K562 (cell line): Measurements from ENCODE around the gene MYCBP.

Source experiments
- BACH1 ChIP-seq: fragments of 200-800 bp; sonication (Bioruptor generic); IDR thresholded peaks from 2 replicates; pipeline ENCODE4 v1.6.1; 2016; ENCODE audit warnings: missing genetic modification characterization, missing compliant biosample characterization
- CHD2 ChIP-seq: IDR thresholded peaks from 2 replicates; pipeline ENCODE4 v1.6.1; 2011; ENCODE audit warnings: low read depth, low read length
- CHD4 ChIP-seq: fragments of 200-600 bp; sonication (generic); IDR thresholded peaks from 3 replicates; pipeline ENCODE4 v1.6.1; 2012; ENCODE audit warnings: low read depth, mild to moderate bottlenecking, mixed read lengths, low read length, inconsistent platforms; ENCODE audit not compliant: insufficient read depth, insufficient replicate concordance, poor library complexity, severe bottlenecking
- CTCF ChIP-seq, 3 experiments: IDR thresholded peaks in 2 of 3; conservative IDR thresholded peaks in 1 of 3; 2 replicates each; pipeline ENCODE4 v1.5.1; 2011 to 2012; ENCODE audit warnings: low read length in 3 of 3, mild to moderate bottlenecking in 3 of 3, control low read depth in 2 of 3, improper control_type of control experiment in 1 of 3, inconsistent platforms in 1 of 3, low read depth in 1 of 3, mixed read lengths in 1 of 3, moderate library complexity in 1 of 3; ENCODE audit not compliant: insufficient read depth in 2 of 3
- EHMT2 ChIP-seq: fragments of 450-650 bp; IDR thresholded peaks from 2 replicates; pipeline ENCODE4 v1.6.1; 2018; ENCODE audit warnings: antibody characterized with exemption
- ELF1 ChIP-seq: fragments of 200-800 bp; sonication (Bioruptor generic); IDR thresholded peaks from 2 replicates; pipeline ENCODE4 v1.6.1; 2016; ENCODE audit warnings: missing genetic modification characterization, missing compliant biosample characterization
- HMGN3 ChIP-seq: IDR thresholded peaks from 2 replicates; pipeline ENCODE4 v1.6.1; 2011; ENCODE audit warnings: borderline replicate concordance, low read depth, mild to moderate bottlenecking, mixed read lengths, low read length; ENCODE audit not compliant: insufficient read length; ENCODE audit errors: extremely low read depth
- MYC ChIP-seq, 2 experiments: fragments of 250-450 bp in 1 of 2; sonication (Bioruptor Pico) in 1 of 2; IDR thresholded peaks; 2 replicates each; pipeline versions ENCODE4 v1.5.1 to v1.6.1; 2012 to 2021; ENCODE audit warnings: low read depth in 2 of 2, borderline replicate concordance in 1 of 2, improper control_type of control experiment in 1 of 2, low read length in 1 of 2, mild to moderate bottlenecking in 1 of 2, moderate library complexity in 1 of 2
- NRF1 ChIP-seq, 2 experiments: fragments of 450-650 bp; IDR thresholded peaks in 1 of 2; conservative IDR thresholded peaks in 1 of 2; 2 replicates each; pipeline ENCODE4 v1.6.1; 2014; ENCODE audit warnings: mild to moderate bottlenecking in 2 of 2
- ZBTB8A ChIP-seq: fragments of 450-650 bp; IDR thresholded peaks from 2 replicates; pipeline ENCODE4 v1.6.1; 2018; ENCODE audit warnings: mild to moderate bottlenecking, moderate library complexity; ENCODE audit not compliant: partially characterized antibody
- TF ChIP-seq, protein P1 (sequence below): sonication (generic); formaldehyde crosslinking; IDR thresholded peaks from 2 replicates; pipeline ENCODE4 v1.8.1; 2022; ENCODE audit warnings: missing genetic modification reagents
- TF ChIP-seq, protein P2 (sequence below), 2 experiments: fragments of 150-350 bp in 1 of 2; IDR thresholded peaks; 2 replicates each; pipeline ENCODE4 v1.6.1; 2012 to 2016; ENCODE audit warnings: low read depth in 2 of 2, low read length in 2 of 2, mild to moderate bottlenecking in 1 of 2, moderate library complexity in 1 of 2
- TF ChIP-seq, protein P3 (sequence below): sonication (generic); IDR thresholded peaks from 2 replicates; pipeline ENCODE4 v1.6.1; 2016

DNA sequence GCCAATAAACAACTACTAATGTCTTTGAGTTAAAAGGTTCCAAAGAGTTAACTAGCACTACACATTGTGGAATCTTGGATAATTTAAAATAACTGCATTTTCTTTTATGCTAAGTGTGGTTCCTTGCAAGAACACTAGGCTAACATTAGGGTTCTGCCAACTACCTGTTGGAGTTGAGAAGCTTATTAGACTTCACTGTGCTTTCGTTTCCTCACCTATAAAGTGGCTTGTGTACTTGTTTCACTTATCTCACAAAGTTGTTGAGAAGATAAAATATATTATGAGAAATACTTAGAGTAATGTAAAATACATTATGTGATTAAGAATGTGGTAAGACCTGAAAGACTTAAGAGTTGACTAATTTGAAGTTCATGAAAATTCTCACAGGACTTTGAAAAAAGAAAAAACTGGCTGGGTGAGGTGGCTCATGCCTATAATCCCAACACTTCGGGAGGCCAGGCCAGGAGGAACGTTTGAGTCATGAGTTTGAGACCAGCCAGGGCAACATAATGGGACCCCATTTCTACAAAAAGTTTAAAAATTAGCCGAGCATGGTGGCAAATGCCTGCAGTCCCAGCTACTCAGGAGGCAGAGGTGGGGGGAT is 7.9 kb downstream of the MYCBP start:
- TF ChIP-seq MYC (IDR thresholded peaks at IDR 0.05; ENCODE audit: low read depth, low read length) = no peak
- TF ChIP-seq MYC (CRISPR knock-in tag; IDR thresholded peaks at IDR 0.05; ENCODE audit: borderline replicate concordance, low read depth) = no peak
- TF ChIP-seq NRF1 (conservative IDR thresholded peaks at IDR 0.05 in 1 of 2, IDR thresholded peaks at IDR 0.05 in 1 of 2) = no peak
- TF ChIP-seq CHD2 = no peak
- TF ChIP-seq, protein P1, sequence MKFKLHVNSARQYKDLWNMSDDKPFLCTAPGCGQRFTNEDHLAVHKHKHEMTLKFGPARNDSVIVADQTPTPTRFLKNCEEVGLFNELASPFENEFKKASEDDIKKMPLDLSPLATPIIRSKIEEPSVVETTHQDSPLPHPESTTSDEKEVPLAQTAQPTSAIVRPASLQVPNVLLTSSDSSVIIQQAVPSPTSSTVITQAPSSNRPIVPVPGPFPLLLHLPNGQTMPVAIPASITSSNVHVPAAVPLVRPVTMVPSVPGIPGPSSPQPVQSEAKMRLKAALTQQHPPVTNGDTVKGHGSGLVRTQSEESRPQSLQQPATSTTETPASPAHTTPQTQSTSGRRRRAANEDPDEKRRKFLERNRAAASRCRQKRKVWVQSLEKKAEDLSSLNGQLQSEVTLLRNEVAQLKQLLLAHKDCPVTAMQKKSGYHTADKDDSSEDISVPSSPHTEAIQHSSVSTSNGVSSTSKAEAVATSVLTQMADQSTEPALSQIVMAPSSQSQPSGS (CRISPR knock-in tag) = no peak
- no peak for TF ChIP-seq BACH1 (tag)
- TF ChIP-seq, protein P2, sequence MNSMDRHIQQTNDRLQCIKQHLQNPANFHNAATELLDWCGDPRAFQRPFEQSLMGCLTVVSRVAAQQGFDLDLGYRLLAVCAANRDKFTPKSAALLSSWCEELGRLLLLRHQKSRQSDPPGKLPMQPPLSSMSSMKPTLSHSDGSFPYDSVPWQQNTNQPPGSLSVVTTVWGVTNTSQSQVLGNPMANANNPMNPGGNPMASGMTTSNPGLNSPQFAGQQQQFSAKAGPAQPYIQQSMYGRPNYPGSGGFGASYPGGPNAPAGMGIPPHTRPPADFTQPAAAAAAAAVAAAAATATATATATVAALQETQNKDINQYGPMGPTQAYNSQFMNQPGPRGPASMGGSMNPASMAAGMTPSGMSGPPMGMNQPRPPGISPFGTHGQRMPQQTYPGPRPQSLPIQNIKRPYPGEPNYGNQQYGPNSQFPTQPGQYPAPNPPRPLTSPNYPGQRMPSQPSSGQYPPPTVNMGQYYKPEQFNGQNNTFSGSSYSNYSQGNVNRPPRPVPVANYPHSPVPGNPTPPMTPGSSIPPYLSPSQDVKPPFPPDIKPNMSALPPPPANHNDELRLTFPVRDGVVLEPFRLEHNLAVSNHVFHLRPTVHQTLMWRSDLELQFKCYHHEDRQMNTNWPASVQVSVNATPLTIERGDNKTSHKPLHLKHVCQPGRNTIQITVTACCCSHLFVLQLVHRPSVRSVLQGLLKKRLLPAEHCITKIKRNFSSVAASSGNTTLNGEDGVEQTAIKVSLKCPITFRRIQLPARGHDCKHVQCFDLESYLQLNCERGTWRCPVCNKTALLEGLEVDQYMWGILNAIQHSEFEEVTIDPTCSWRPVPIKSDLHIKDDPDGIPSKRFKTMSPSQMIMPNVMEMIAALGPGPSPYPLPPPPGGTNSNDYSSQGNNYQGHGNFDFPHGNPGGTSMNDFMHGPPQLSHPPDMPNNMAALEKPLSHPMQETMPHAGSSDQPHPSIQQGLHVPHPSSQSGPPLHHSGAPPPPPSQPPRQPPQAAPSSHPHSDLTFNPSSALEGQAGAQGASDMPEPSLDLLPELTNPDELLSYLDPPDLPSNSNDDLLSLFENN (IDR thresholded peaks at IDR 0.05; ENCODE audit: low read depth in 2 of 2, low read length in 2 of 2) = no peak
- TF ChIP-seq CTCF (IDR thresholded peaks at IDR 0.05 in 2 of 3, conservative IDR thresholded peaks at IDR 0.05 in 1 of 3; ENCODE audit: insufficient read depth in 2 of 3, low read depth in 1 of 3, low read length in 3 of 3) = no peak
- TF ChIP-seq CHD4 = no peak
- no peak for TF ChIP-seq ELF1 (tag)
- TF ChIP-seq, protein P3, sequence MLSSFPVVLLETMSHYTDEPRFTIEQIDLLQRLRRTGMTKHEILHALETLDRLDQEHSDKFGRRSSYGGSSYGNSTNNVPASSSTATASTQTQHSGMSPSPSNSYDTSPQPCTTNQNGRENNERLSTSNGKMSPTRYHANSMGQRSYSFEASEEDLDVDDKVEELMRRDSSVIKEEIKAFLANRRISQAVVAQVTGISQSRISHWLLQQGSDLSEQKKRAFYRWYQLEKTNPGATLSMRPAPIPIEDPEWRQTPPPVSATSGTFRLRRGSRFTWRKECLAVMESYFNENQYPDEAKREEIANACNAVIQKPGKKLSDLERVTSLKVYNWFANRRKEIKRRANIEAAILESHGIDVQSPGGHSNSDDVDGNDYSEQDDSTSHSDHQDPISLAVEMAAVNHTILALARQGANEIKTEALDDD = no peak
- TF ChIP-seq ZBTB8A = no peak
- TF ChIP-seq EHMT2 = no peak
- TF ChIP-seq HMGN3 = no peak
